Measurements from ENCODE around the gene C1orf105.

- TF ChIP-seq CTCF (IDR thresholded peaks at IDR 0.05) (no peak), EZH2 (IDR thresholded peaks at IDR 0.05) (no peak)
These were observed 63.0 kb downstream of the C1orf105 start for GRCh38 chr1:172483448-172483847.

Measured in neural progenitor cell (in vitro differentiated cells).